ENCODE data around the gene EML3. TPM values are rescaled to one million over a fixed set of nuclear protein-coding genes. Genes with fewer than 3 reads are reported as not detected.

Gene EML3
- total RNA-seq, 2 donors from 2014 or later: 51.5 to 57.7 TPM

DNA sequence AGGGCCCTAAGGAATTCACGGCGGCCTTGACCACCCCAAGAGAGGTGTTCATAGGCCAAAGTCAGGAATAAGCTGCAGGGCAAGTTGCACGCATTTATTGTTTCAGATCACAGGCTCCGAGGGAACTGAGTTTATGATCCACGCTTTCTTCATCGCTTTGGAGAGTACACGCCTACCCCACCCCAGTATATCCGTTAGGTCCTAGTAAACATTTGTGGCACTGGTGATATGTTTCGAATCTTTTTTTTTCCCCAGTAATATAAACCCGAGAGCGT lies 33.0 kb upstream of the EML3 start:
- Histone ChIP-seq H3K4me1 (ENCODE audit: control insufficient read depth, insufficient read depth, low read length) (no peaks in the 10 kb centered on the region), H3K9me3 (ENCODE audit: control insufficient read depth, low read length) (no peaks in the 10 kb centered on the region), H3K27ac (ENCODE audit: low read depth, low read length) (peak overlapping the region; percentile 95), H3K4me3 (ENCODE audit: low read length) (peak overlapping the region; percentile 96), H3K9ac (ENCODE audit: extremely low read depth, low read length, poor library complexity, severe bottlenecking) (peak overlapping the region; percentile 99), H3K27me3 (ENCODE audit: control insufficient read depth, insufficient read depth, low read length, poor library complexity, severe bottlenecking) (no peaks in the 10 kb centered on the region), H3K36me3 (ENCODE audit: control insufficient read depth, insufficient read depth, low read length) (peaks cover 53% of the 10 kb centered on the region)
- peaks cover 4% of the 10 kb centered on the region for H3K4me1 Mint-ChIP-seq
- WGBS, 2 experiments (ENCODE audit: insufficient coverage in 1 of 2, insufficient read length in 1 of 2): 40 to 43% methylated on average over 9 to 11 of the region's 11 CpGs
- peaks cover 40% of the 10 kb centered on the region for H3K36me3 Mint-ChIP-seq (ENCODE audit: low read depth)
- no peaks in the 10 kb centered on the region for H3K27me3 Mint-ChIP-seq (ENCODE audit: insufficient read depth)
- H3K27ac Mint-ChIP-seq: peak overlapping the region; percentile 98
- DNase-seq: no peak
- TF ChIP-seq, protein P1, sequence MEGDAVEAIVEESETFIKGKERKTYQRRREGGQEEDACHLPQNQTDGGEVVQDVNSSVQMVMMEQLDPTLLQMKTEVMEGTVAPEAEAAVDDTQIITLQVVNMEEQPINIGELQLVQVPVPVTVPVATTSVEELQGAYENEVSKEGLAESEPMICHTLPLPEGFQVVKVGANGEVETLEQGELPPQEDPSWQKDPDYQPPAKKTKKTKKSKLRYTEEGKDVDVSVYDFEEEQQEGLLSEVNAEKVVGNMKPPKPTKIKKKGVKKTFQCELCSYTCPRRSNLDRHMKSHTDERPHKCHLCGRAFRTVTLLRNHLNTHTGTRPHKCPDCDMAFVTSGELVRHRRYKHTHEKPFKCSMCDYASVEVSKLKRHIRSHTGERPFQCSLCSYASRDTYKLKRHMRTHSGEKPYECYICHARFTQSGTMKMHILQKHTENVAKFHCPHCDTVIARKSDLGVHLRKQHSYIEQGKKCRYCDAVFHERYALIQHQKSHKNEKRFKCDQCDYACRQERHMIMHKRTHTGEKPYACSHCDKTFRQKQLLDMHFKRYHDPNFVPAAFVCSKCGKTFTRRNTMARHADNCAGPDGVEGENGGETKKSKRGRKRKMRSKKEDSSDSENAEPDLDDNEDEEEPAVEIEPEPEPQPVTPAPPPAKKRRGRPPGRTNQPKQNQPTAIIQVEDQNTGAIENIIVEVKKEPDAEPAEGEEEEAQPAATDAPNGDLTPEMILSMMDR (conservative IDR thresholded peaks at IDR 0.05): no peak
- no peaks in the 10 kb centered on the region for H3K9me3 Mint-ChIP-seq
- H3K4me3 Mint-ChIP-seq: peak overlapping the region; percentile 96

DNA sequence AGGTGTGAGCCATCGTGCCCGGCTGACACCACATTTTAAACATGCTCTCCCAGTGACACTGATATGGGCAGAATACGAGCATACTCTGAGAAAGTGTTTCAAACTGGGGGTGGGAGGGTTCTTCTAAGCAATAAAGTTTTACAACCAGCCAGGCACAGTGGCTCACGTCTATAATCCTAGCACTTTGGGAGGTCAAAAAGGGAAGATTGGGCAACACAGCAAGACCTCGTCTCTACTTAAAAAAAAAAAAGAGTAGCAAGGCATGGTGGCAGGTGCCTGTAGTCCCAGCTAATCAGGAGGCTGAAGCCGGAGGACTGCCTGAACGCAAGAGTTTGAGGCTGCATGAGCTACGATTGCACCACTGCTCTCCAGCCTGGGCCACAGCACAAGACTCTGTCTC lies 31.6 kb upstream of the EML3 start:
- no peaks in the 10 kb centered on the region for H3K27me3 Mint-ChIP-seq (ENCODE audit: insufficient read depth)
- Histone ChIP-seq H3K4me3 (ENCODE audit: low read length) (no peak overlapping the region), H3K27ac (ENCODE audit: low read depth, low read length) (no peak overlapping the region), H3K4me1 (ENCODE audit: control insufficient read depth, insufficient read depth, low read length) (no peaks in the 10 kb centered on the region), H3K27me3 (ENCODE audit: control insufficient read depth, insufficient read depth, low read length, poor library complexity, severe bottlenecking) (no peaks in the 10 kb centered on the region), H3K36me3 (ENCODE audit: control insufficient read depth, insufficient read depth, low read length) (peaks cover 52% of the 10 kb centered on the region), H3K9me3 (ENCODE audit: control insufficient read depth, low read length) (no peaks in the 10 kb centered on the region), H3K9ac (ENCODE audit: extremely low read depth, low read length, poor library complexity, severe bottlenecking) (no peak overlapping the region)
- H3K4me3 Mint-ChIP-seq: peak overlapping the region; percentile 96
- H3K4me1 Mint-ChIP-seq: peaks cover 4% of the 10 kb centered on the region
- H3K36me3 Mint-ChIP-seq (ENCODE audit: low read depth): peaks cover 42% of the 10 kb centered on the region
- H3K27ac Mint-ChIP-seq: no peak overlapping the region
- TF ChIP-seq, protein P1 (conservative IDR thresholded peaks at IDR 0.05): no peak
- WGBS, 2 experiments (ENCODE audit: insufficient coverage in 1 of 2, insufficient read length in 1 of 2): 90 to 96% methylated on average over 8 of the region's 8 CpGs
- no peak for DNase-seq
- H3K9me3 Mint-ChIP-seq: no peaks in the 10 kb centered on the region

DNA sequence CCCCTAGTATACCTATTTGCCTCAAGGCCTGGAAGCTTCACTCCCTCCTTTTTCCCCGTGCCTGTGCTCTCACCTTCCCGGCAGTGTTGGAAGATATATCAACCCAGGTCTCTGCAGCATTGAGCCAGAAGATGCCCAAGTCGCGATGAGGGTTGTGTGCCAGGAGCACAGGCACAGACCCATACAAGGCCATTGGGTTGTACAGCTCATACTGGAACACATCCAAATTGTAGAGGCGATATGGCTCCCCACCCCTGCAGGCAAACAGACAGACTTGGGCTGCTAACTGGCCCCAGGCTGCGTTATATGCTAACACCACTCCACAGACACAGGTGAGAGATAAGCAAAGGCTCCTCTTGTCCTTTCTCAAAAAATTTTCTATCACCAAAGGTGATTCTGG lies 19.9 kb upstream of the EML3 start:
- H3K9ac ChIP-seq (ENCODE audit: extremely low read depth, low read length, poor library complexity, severe bottlenecking): no peak overlapping the region
- no peak overlapping the region for H3K27ac ChIP-seq (ENCODE audit: low read depth, low read length)
- TF ChIP-seq, protein P1 (conservative IDR thresholded peaks at IDR 0.05): no peak
- peaks cover 94% of the 10 kb centered on the region for H3K36me3 ChIP-seq (ENCODE audit: control insufficient read depth, insufficient read depth, low read length)
- no peak for DNase-seq
- Mint-ChIP-seq H3K36me3 (ENCODE audit: low read depth) (peaks cover 82% of the 10 kb centered on the region), H3K27ac (peak overlapping the region; percentile 26), H3K4me1 (no peaks in the 10 kb centered on the region), H3K27me3 (ENCODE audit: insufficient read depth) (no peaks in the 10 kb centered on the region), H3K4me3 (no peak overlapping the region), H3K9me3 (no peaks in the 10 kb centered on the region)
- H3K4me3 ChIP-seq (ENCODE audit: low read length): no peak overlapping the region
- no peaks in the 10 kb centered on the region for H3K27me3 ChIP-seq (ENCODE audit: control insufficient read depth, insufficient read depth, low read length, poor library complexity, severe bottlenecking)
- 95 to 98% methylated on average over 5 to 6 of the region's 6 CpGs for WGBS, 2 experiments (ENCODE audit: insufficient coverage in 1 of 2, insufficient read length in 1 of 2)
- no peaks in the 10 kb centered on the region for H3K4me1 ChIP-seq (ENCODE audit: control insufficient read depth, insufficient read depth, low read length)
- H3K9me3 ChIP-seq (ENCODE audit: control insufficient read depth, low read length): no peaks in the 10 kb centered on the region

Measured in endodermal cell (in vitro differentiated cells).